Lower leg skin (tissue), 3 donors: ENCODE results near the gene DENND1B.

Source experiments
- CTCF ChIP-seq, 3 donors: fragments of 450-650 bp; IDR thresholded peaks; one replicate each; pipeline ENCODE4 v1.5.1; 2016; ENCODE audit warnings: antibody characterized with exemption in 3 of 3, mild to moderate bottlenecking in 3 of 3, moderate library complexity in 2 of 3
- POLR2A ChIP-seq, 2 donors: fragments of 450-650 bp; IDR thresholded peaks; one replicate each; pipeline ENCODE4 v1.6.1; 2016 to 2017; ENCODE audit warnings: antibody characterized with exemption in 2 of 2, mild to moderate bottlenecking in 1 of 2, moderate library complexity in 1 of 2

GRCh38 chr1:197801111-197801482, 25.8 kb upstream of the DENND1B start:
- TF ChIP-seq POLR2A (IDR thresholded peaks at IDR 0.05) (no peak), CTCF (IDR thresholded peaks at IDR 0.05) (no peak)
